Spleen (tissue), 11 donors: ENCODE data around the gene ELF2. TPM values are rescaled to one million over a fixed set of nuclear protein-coding genes. Genes with fewer than 3 reads are reported as not detected.
"Not testable (repeated sequence)": the region's sequence is repeated elsewhere in the genome, so short reads cannot be mapped to it uniquely, and the experiment has no call there.

Experiments
- DNase-seq: peaks from one replicate; pipeline ENCODE4 v3.0.0-alpha.2; 2020
- H3K27ac ChIP-seq, 8 donors: fragments of 200-600 bp; sonication (generic) in 7 of 8; 1 replicate in 4 of 8; 2 replicates in 4 of 8; pipeline versions ENCODE4 v1.5.0 to v1.8.0; 2016 to 2021; ENCODE audit warnings: inconsistent platforms in 4 of 8, mild to moderate bottlenecking in 4 of 8, moderate library complexity in 1 of 8
- H3K27me3 ChIP-seq, 7 donors: fragments of 200-600 bp; sonication (generic) in 6 of 7; replicated peaks in 1 of 7; 1 replicate in 4 of 7; 2 replicates in 3 of 7; pipeline versions ENCODE4 v1.5.0 to v1.8.0; 2016 to 2021; ENCODE audit warnings: inconsistent platforms in 3 of 7, mild to moderate bottlenecking in 1 of 7
- H3K36me3 ChIP-seq, 6 donors: fragments of 200-600 bp; sonication (generic) in 5 of 6; 1 replicate in 4 of 6; 2 replicates in 2 of 6; pipeline versions ENCODE4 v1.5.0 to v1.8.0; 2016 to 2021; ENCODE audit warnings: inconsistent platforms in 2 of 6
- H3K4me1 ChIP-seq, 6 donors: fragments of 200-600 bp; sonication (generic) in 5 of 6; 1 replicate in 3 of 6; 2 replicates in 3 of 6; pipeline versions ENCODE4 v1.5.0 to v1.8.0; 2016 to 2021; ENCODE audit warnings: inconsistent platforms in 3 of 6
- H3K4me3 ChIP-seq, 8 donors: fragments of 200-600 bp; sonication (generic) in 7 of 8; 1 replicate in 4 of 8; 2 replicates in 4 of 8; pipeline versions ENCODE4 v1.5.0 to v1.8.0; 2016 to 2021; ENCODE audit warnings: inconsistent platforms in 4 of 8, mild to moderate bottlenecking in 4 of 8, moderate library complexity in 2 of 8
- H3K9me3 ChIP-seq, 8 donors: fragments of 200-600 bp; sonication (generic) in 7 of 8; 1 replicate in 4 of 8; 2 replicates in 4 of 8; pipeline versions ENCODE4 v1.5.0 to v1.8.0; 2016 to 2021; ENCODE audit warnings: inconsistent platforms in 4 of 8
- CTCF ChIP-seq, 11 experiments: fragments of 200-600 bp in 7 of 11; fragments of 450-650 bp in 4 of 11; sonication (generic) in 4 of 11; IDR thresholded peaks in 8 of 11; conservative IDR thresholded peaks in 3 of 11; 1 replicate in 7 of 11; 2 replicates in 4 of 11; pipeline versions ENCODE4 v1.4.0 to v1.8.0; 2016 to 2021; ENCODE audit warnings: antibody characterized with exemption in 11 of 11, inconsistent platforms in 4 of 11, mild to moderate bottlenecking in 1 of 11
- POLR2A ChIP-seq, 3 donors: fragments of 450-650 bp; IDR thresholded peaks; one replicate each; pipeline ENCODE4 v1.5.1; 2017; ENCODE audit warnings: antibody characterized with exemption in 3 of 3, mild to moderate bottlenecking in 1 of 3
- POLR2AphosphoS5 ChIP-seq, 3 donors: sonication (generic); formaldehyde crosslinking; IDR thresholded peaks; one replicate each; pipeline ENCODE4 v1.5.1; 2017; ENCODE audit warnings: antibody characterized with exemption in 3 of 3
- WGBS, 5 donors: extraction: QIAGEN DNeasy Blood & Tissue Kit in 3 of 5; methylation state at CpG; one replicate each; pipeline versions ENCODE4 v1.1.5 to v1.1.7; 2013 to 2018; 5-methylcytosine and 5-hydroxymethylcytosine counted together
- intact Hi-C: fragments of 100-400 bp; cut with DNase I; formaldehyde crosslinking; loops from one replicate; pipeline ENCODE4 v1.15.0; 2023; ENCODE audit warnings: low total_unique reads
- polyA plus RNA-seq, 3 donors: library from polyadenylated mRNA; stranded (reverse); fragments of 200-250 nt; gene quantifications; one replicate each; pipeline ENCODE4 v1.2.1, GENCODE V29; 2013
- total RNA-seq, 7 donors: library from RNA; depleted of rRNA in 3 of 7; stranded (reverse); fragments of >200 nt in 3 of 7; fragmentation: NEBNext Ultra II Directional in 4 of 7; extraction: Animal tissue kit (Norgen Biotek cat#: 25700) in 4 of 7; gene quantifications; one replicate each; pipeline versions ENCODE4 v1.1.0 to v1.2.1, GENCODE V29; 2016 to 2021
- donor health status: healthy with polysubstance abuse.
- donor health status: DM: no; HTN: no; CAD: no; lungs with moderate emphysema.
- donor health status: DM: no; HTN: no; CAD: no.
- donor health status: Bipolar disorder and iron deficiency.
- donor health status: healthy.
- donor health status: DM: no; HTN: no; CAD: no.
- donor health status: DM: yes; HTN: yes; CAD: no.

ELF2 gene
- total and polyA plus RNA-seq, 10 donors: 13.0 to 85.8 (median 62.2) TPM

- peaks cover 0 to 37% (median 1%) of the 10 kb centered on the region in 6 donors for H3K4me1 ChIP-seq
- intact Hi-C loops: no loop called here
- H3K27me3 ChIP-seq: no peaks in the 10 kb centered on the region
- no peak overlapping the region for H3K4me3 ChIP-seq
- WGBS, 5 donors: 91 to 97% (median 95%) methylated on average over 9 of the region's 9 CpGs
- DNase-seq: no peak
- no peaks in the 10 kb centered on the region for H3K9me3 ChIP-seq
- peaks cover 0 to 19% (median 0%) of the 10 kb centered on the region in 6 donors for H3K36me3 ChIP-seq
- TF ChIP-seq CTCF (IDR thresholded peaks at IDR 0.05 in 8 of 11, conservative IDR thresholded peaks at IDR 0.05 in 3 of 11) (no peak), POLR2A (IDR thresholded peaks at IDR 0.05) (no peak), POLR2AphosphoS5 (IDR thresholded peaks at IDR 0.05) (no peak)
- no peak overlapping the region for H3K27ac ChIP-seq
Measured at GRCh38 chr4:139024686-139025085, 152.3 kb downstream of the ELF2 start.

- whole genome bisulfite sequencing, 5 donors: 91 to 97% (median 95%) methylated on average over 5 of the region's 5 CpGs
- no peak overlapping the region for H3K27ac ChIP-seq
- intact Hi-C loops: no loop called here
- no peak overlapping the region for H3K4me3 ChIP-seq
- no peak for DNase-seq
- H3K9me3 ChIP-seq: no peaks in the 10 kb centered on the region
- H3K27me3 ChIP-seq: no peaks in the 10 kb centered on the region
- H3K36me3 ChIP-seq: peaks cover 0 to 7% (median 0%) of the 10 kb centered on the region in 6 donors
- TF ChIP-seq POLR2AphosphoS5 (IDR thresholded peaks at IDR 0.05) (no peak), CTCF (IDR thresholded peaks at IDR 0.05 in 8 of 11, conservative IDR thresholded peaks at IDR 0.05 in 3 of 11) (no peak), POLR2A (IDR thresholded peaks at IDR 0.05) (no peak)
- H3K4me1 ChIP-seq: peaks cover 0 to 51% (median 17%) of the 10 kb centered on the region in 6 donors
Measured at GRCh38 chr4:139022835-139023234, 154.2 kb downstream of the ELF2 start.

GRCh38 chr4:139021071-139021470, 155.9 kb downstream of the ELF2 start:
- H3K27me3 ChIP-seq, H3K36me3 ChIP-seq, H3K9me3 ChIP-seq, DNase-seq, H3K27ac ChIP-seq, H3K4me3 ChIP-seq, intact Hi-C loops: not testable (repeated sequence)
- peaks cover 0 to 64% (median 33%) of the 10 kb centered on the region in 6 donors for H3K4me1 ChIP-seq
- 90 to 95% (median 94%) methylated on average over 12 of the region's 12 CpGs for WGBS, 5 donors

GRCh38 chr4:139020384-139020783, 156.6 kb downstream of the ELF2 start:
- no peaks in the 10 kb centered on the region for H3K9me3 ChIP-seq
- WGBS, 5 donors: 77 to 91% (median 84%) methylated on average over 4 of the region's 4 CpGs
- TF ChIP-seq POLR2AphosphoS5 (IDR thresholded peaks at IDR 0.05) (no peak), CTCF (IDR thresholded peaks at IDR 0.05 in 8 of 11, conservative IDR thresholded peaks at IDR 0.05 in 3 of 11) (no peak), POLR2A (IDR thresholded peaks at IDR 0.05) (no peak)
- no peak overlapping the region for H3K4me3 ChIP-seq
- intact Hi-C loops: no loop called here
- no peak for DNase-seq
- H3K36me3 ChIP-seq: peaks cover 0 to 7% (median 0%) of the 10 kb centered on the region in 6 donors
- peaks cover 0 to 60% (median 33%) of the 10 kb centered on the region in 6 donors for H3K4me1 ChIP-seq
- H3K27me3 ChIP-seq: no peaks in the 10 kb centered on the region
- H3K27ac ChIP-seq: no peak overlapping the region
